K562 (cell line): ENCODE measurements around the gene GDF11. TPM values are rescaled to one million over a fixed set of nuclear protein-coding genes. Genes with fewer than 3 reads are reported as not detected.

Source experiments
- ATF7 ChIP-seq: fragments of 450-650 bp; IDR thresholded peaks from 2 replicates; pipeline ENCODE4 v1.7.1; 2014; ENCODE audit warnings: mild to moderate bottlenecking, moderate library complexity
- CBFA2T3 ChIP-seq: fragments of 450-650 bp; IDR thresholded peaks from 2 replicates; pipeline ENCODE4 v1.6.1; 2017
- CREBBP ChIP-seq: IDR thresholded peaks from one replicate; pipeline ENCODE4 v1.6.1; 2012; ENCODE audit warnings: low read depth, mild to moderate bottlenecking, control low read depth, inconsistent platforms, low read length
- ELF2 ChIP-seq: fragments of 250-450 bp; sonication (Bioruptor Pico); IDR thresholded peaks from 2 replicates; pipeline ENCODE4 v1.5.0; 2021; ENCODE audit warnings: mild to moderate bottlenecking
- FOS ChIP-seq: IDR thresholded peaks from 3 replicates; pipeline ENCODE4 v1.6.1; 2011; ENCODE audit not compliant: insufficient read length; ENCODE audit errors: extremely low read depth
- FOXJ2 ChIP-seq: fragments of 200-800 bp; sonication (Bioruptor generic); IDR thresholded peaks from 2 replicates; pipeline ENCODE4 v1.6.1; 2016; ENCODE audit warnings: missing genetic modification characterization, missing compliant biosample characterization
- FOXK1 ChIP-seq: sonication (generic); formaldehyde crosslinking; IDR thresholded peaks from 2 replicates; pipeline ENCODE4 v1.8.0; 2022; ENCODE audit warnings: missing genetic modification reagents, mild to moderate bottlenecking, borderline replicate concordance
- HOXB6 ChIP-seq: fragments of 250-450 bp; sonication (Bioruptor Pico); IDR thresholded peaks from 2 replicates; pipeline ENCODE4 v1.5.1; 2022; ENCODE audit warnings: mild to moderate bottlenecking, borderline replicate concordance
- MYC ChIP-seq, 2 experiments: fragments of 250-450 bp in 1 of 2; sonication (Bioruptor Pico) in 1 of 2; IDR thresholded peaks; 2 replicates each; pipeline versions ENCODE4 v1.5.1 to v1.6.1; 2012 to 2021; ENCODE audit warnings: low read depth in 2 of 2, borderline replicate concordance in 1 of 2, improper control_type of control experiment in 1 of 2, low read length in 1 of 2, mild to moderate bottlenecking in 1 of 2, moderate library complexity in 1 of 2
- NFATC3 ChIP-seq: fragments of 450-650 bp; IDR thresholded peaks from 2 replicates; pipeline ENCODE4 v1.6.1; 2017; ENCODE audit warnings: mild to moderate bottlenecking
- NFRKB ChIP-seq: fragments of 450-650 bp; IDR thresholded peaks from 2 replicates; pipeline ENCODE4 v1.6.1; 2016; ENCODE audit warnings: low read depth
- NRF1 ChIP-seq, 2 experiments: fragments of 450-650 bp; IDR thresholded peaks in 1 of 2; conservative IDR thresholded peaks in 1 of 2; 2 replicates each; pipeline ENCODE4 v1.6.1; 2014; ENCODE audit warnings: mild to moderate bottlenecking in 2 of 2
- PHF21A ChIP-seq: fragments of 450-650 bp; IDR thresholded peaks from 2 replicates; pipeline ENCODE4 v1.6.1; 2017; ENCODE audit warnings: low read depth, borderline replicate concordance
- RCOR1 ChIP-seq, 2 experiments: IDR thresholded peaks; 2 replicates each; pipeline ENCODE4 v1.6.1; 2012; ENCODE audit warnings: low read depth in 2 of 2, low read length in 2 of 2, borderline replicate concordance in 1 of 2, improper control_type of control experiment in 1 of 2
- ZFX ChIP-seq: sonication (generic); formaldehyde crosslinking; IDR thresholded peaks from 2 replicates; pipeline ENCODE4 v1.8.0; 2022; ENCODE audit warnings: mild to moderate bottlenecking, missing genetic modification reagents, moderate library complexity
- ZNF551 ChIP-seq: fragments of 250-450 bp; sonication (Bioruptor Pico); IDR thresholded peaks from 2 replicates; pipeline ENCODE4 v1.5.0; 2021; ENCODE audit warnings: mild to moderate bottlenecking, moderate library complexity
- polyA plus RNA-seq, 8 experiments: library from polyadenylated mRNA; depleted of rRNA in 4 of 8; stranded (reverse) in 5 of 8; unstranded in 3 of 8; fragments of >200 nt; fragmentation: Nextera tagmentation in 2 of 8; fragmentation: Illumina TruSeq in 1 of 8; extraction: Ambion mirVana in 2 of 8; extraction: Trizol in 1 of 8; gene quantifications; 2 replicates each; pipeline versions ENCODE4 v1.2.1 to v1.2.3, GENCODE V29; 2011 to 2014; ENCODE audit warnings: inconsistent platforms in 1 of 8, missing spikeins in 1 of 8
- total RNA-seq, 7 experiments: library from RNA; depleted of rRNA in 6 of 7; stranded (reverse); fragments of >200 nt in 6 of 7; fragmentation: Illumina TruSeq in 2 of 7; extraction: Trizol in 2 of 7; gene quantifications; 2 replicates each; pipeline versions ENCODE4 v1.2.1 to v1.2.3, GENCODE V29; 2011 to 2021; ENCODE audit warnings: low replicate concordance in 1 of 7
- TF ChIP-seq, protein P1 (sequence below): fragments of 450-650 bp; IDR thresholded peaks from 2 replicates; pipeline ENCODE4 v1.6.1; 2016; ENCODE audit warnings: borderline replicate concordance

GDF11 gene
- total and polyA plus RNA-seq, 9 of the 15 experiments (the other 6 are each of a cell fraction or from before 2014, with no cell fraction given), result 1.4 to 15.7 (median 4.8) TPM

DNA sequence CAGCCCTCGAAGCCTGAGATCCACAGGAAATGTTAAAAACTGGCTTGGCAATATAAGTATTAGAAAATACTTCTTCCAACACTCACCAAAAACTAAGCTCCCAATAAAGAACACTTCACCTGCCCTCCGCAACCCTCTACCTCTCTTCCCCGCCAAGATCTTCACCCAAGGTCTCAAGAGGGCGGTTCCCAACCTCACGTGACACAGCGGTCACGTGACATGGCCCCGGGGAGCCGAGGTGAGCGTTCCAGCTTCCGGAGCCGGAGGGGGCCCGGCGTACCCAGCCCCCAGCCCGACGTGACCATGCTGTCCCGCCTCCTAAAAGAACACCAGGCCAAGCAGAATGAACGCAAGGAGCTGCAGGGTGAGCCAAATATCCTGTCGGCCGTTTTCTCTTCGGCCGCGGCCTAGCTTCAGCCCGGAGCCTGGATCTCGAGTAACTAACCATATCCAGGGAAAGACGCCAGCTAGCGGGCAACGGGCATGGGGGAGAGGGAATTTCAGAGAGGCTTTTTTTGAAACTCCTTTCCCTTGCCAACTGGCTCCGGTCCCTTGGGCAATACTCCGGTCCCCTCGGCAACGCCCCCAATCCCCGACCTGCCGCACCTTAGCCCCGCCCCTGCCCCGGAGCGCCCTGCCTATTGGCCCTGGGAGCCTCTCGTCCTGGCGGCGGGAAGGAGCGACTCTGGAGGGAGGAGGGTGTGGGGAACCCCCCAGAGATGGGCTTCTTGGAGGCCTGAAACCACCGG, 26.9 kb upstream of the GDF11 start, which contains the start of gene BLOC1S1 (continued):
- no peak for TF ChIP-seq CREBBP
- TF ChIP-seq NFRKB, result peak; percentile 75
- peak; percentile 100 for TF ChIP-seq ZFX
- TF ChIP-seq ELF2, result peak; percentile 85
- no peak for TF ChIP-seq HOXB6 (CRISPR knock-in tag)
- TF ChIP-seq ZNF551 (CRISPR knock-in tag), result no peak
- TF ChIP-seq FOXK1 (CRISPR knock-in tag), result no peak
- peak; percentile 81 for TF ChIP-seq PHF21A
- peak; percentile 8; the same call in 1 of the 2 replicates for TF ChIP-seq CBFA2T3
- peak; percentile 50; the same call in 1 of the 2 replicates for TF ChIP-seq MYC (IDR thresholded peaks at IDR 0.05; ENCODE audit: low read depth, low read length)
- TF ChIP-seq MYC (CRISPR knock-in tag; IDR thresholded peaks at IDR 0.05; ENCODE audit: borderline replicate concordance, low read depth), result peak; percentile 60; the same call in 1 of the 2 replicates
- TF ChIP-seq NRF1 (conservative IDR thresholded peaks at IDR 0.05 in 1 of 2, IDR thresholded peaks at IDR 0.05 in 1 of 2), result 0 out of 4 replicates have a peak, but pooled peaks have one; percentile 18 to 29
- no peak for TF ChIP-seq FOXJ2
- peak in 1 of 2 experiments; percentile 74; a peak in 2 of 4 replicates for TF ChIP-seq RCOR1 (IDR thresholded peaks at IDR 0.05; ENCODE audit: borderline replicate concordance in 1 of 2, low read depth in 2 of 2, low read length in 2 of 2)
- peak; percentile 79; the same call in 1 of the 2 replicates for TF ChIP-seq NFATC3
- TF ChIP-seq, protein P1, sequence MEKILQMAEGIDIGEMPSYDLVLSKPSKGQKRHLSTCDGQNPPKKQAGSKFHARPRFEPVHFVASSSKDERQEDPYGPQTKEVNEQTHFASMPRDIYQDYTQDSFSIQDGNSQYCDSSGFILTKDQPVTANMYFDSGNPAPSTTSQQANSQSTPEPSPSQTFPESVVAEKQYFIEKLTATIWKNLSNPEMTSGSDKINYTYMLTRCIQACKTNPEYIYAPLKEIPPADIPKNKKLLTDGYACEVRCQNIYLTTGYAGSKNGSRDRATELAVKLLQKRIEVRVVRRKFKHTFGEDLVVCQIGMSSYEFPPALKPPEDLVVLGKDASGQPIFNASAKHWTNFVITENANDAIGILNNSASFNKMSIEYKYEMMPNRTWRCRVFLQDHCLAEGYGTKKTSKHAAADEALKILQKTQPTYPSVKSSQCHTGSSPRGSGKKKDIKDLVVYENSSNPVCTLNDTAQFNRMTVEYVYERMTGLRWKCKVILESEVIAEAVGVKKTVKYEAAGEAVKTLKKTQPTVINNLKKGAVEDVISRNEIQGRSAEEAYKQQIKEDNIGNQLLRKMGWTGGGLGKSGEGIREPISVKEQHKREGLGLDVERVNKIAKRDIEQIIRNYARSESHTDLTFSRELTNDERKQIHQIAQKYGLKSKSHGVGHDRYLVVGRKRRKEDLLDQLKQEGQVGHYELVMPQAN, result peak; percentile 99
- peak; percentile 57 for TF ChIP-seq FOS
- peak; percentile 59 for TF ChIP-seq ATF7
